SHP77 (cell line): ENCODE results near the gene KSR2.

Experiments used
- DNase-seq, 2 experiments: peaks; one replicate each; lab custom pipeline; 2025; lab: John Stamatoyannopoulos, UW

The KSR2 gene

GRCh38 chr12:117622741-117623140 is 346.0 kb downstream of the KSR2 start:
- DNase-seq: no peak

- DNase-seq: no peak
Observed at GRCh38 chr12:117622087-117622486, 346.7 kb downstream of the KSR2 start.

DNA sequence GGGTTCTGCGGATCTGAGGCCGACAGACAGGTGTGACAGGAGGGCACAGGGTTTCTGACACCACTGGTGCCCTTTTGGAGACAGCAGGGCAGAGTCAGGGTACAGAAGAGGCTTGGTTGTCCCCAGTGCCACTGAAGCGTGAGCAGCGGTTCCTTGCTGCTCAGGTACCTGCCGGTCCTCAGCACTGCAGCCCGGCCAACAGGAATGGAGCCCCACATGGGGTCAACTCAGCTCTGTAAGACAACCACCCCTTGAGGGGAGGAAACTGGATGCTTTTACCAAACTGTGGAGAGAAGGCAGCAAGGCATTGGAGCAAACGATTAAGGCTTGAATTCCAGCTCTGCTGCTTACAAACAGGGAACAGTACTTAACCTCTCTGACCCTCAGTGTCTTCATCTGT is 361.0 kb downstream of the KSR2 start:
- no peak for DNase-seq

- no peak for DNase-seq
Observed at GRCh38 chr12:117606945-117607344, 361.8 kb downstream of the KSR2 start.

GRCh38 chr12:117606024-117606423 is 362.8 kb downstream of the KSR2 start:
- no peak for DNase-seq

DNA sequence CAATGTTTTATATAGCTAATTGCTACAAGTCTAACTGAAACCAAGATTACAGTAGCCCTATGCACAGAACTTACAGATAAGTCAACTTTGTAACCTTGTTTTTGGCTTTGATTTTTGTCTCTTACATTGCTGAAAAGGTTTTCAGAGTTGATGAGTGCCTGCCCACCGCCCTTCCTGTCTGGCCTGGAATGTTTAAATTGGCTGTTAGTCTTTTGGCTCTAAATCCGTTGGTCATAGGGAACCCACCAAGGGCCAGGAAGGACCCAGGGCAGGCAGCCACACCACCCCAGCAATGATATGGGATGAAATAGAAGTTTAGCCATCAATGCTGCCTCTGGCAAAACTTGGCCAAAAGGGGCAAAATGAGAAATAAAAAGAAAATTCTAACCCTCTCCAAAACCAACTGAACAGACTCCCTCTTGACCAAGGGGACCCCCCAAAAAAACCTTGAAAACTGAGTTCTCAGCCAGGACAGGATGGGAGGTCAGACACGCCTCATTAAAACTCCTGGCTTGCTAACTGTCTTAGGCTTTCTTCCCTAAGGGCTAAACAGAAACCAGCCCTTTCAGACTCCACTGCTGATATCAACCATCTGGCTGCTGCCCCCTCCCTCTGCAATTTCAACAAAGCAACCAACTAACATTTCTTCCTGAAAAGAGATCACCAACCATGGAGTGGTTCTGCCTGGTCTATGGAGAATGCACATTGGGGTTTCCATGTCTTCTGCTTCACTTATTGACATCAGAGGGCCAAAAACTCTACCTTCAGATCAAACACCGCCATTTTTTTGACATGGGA is 365.3 kb downstream of the KSR2 start:
- no peak for DNase-seq

- DNase-seq: no peak
Observed at GRCh38 chr12:117599849-117600248, 368.9 kb downstream of the KSR2 start.

- peak; percentile 85 to 88 for DNase-seq
Observed at GRCh38 chr12:117596968-117597367, 371.8 kb downstream of the KSR2 start.

DNA sequence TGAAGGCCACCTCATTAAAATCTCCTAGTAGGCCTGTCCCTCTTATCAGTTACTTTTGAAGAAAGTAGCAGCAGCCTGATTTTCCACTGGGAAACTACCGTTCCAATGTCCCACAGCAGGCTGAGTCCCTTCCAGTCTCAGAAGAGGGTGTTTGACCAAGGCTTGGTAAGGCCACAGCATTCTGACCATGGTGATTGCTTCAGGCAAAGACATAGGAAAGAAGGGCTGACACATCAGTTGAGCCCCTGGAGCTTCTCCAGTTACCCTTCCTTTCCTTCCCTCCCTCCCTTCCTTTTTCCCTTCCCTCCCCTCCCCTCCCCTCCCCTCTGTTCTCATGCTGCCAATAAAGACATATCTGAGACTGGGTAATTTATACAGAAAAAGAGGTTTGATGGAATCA is 373.0 kb downstream of the KSR2 start:
- no peak for DNase-seq

GRCh38 chr12:117594481-117594880 is 374.3 kb downstream of the KSR2 start:
- no peak for DNase-seq

DNA sequence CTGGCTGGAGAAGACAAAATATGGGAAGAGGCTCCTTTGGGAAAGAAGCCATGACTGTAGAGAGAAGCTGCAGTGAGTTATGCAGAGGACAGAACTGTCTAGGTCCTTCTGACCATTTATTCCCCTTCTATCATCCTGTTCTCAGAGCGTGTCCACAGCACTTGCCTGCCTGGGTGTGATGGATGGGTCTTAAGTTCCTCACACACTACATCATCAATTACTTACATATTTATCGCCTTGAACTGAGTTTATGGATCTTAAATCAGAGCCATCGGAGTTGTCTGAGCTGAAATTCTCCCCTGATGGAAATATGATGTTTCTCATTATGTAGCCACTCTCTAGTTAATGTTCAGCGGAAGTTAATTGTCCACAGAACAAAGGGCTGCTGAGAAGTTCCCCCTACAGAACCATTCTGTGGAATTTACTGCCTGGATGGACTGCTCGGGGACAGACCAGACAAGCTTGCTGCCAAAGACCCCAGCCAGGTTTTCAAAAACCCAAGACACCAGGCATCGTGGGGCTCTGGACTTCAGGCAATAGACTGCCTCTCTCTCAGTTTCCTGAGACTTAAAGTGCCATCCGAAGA is 374.9 kb downstream of the KSR2 start:
- DNase-seq: no peak

DNA sequence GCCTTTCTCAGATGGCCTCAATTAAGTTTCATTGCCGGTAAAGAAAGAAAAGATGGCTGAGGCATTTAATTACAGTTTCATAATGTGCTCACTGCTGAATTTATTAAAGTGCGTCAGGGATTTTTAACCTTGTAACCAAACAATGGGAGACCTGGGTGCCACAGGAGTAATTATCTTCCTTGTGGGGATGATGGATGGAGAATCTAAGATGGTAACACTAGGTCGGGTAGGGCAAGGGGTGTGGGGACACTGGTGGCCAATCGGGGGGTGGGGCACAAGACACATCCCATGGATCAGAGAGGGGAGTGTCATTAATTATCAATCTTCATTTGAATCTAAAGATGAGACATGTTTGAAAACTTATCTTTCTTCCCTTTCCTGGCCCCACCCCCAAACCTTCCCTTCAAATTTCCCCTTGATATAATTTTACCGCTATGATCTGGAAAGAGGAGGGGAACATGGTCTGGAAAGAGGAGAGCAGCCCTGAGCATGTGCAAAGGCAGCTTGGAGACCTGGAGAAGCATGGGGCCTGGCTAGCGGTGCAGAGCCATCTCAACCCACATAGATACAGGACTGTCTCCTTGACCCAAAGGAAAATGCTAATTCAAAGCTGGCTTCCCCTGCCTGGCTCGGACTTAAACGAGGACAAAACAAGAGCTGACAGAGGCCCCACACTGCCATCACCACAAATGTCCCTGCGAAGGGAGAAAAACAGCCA is 376.0 kb downstream of the KSR2 start:
- no peak for DNase-seq

DNA sequence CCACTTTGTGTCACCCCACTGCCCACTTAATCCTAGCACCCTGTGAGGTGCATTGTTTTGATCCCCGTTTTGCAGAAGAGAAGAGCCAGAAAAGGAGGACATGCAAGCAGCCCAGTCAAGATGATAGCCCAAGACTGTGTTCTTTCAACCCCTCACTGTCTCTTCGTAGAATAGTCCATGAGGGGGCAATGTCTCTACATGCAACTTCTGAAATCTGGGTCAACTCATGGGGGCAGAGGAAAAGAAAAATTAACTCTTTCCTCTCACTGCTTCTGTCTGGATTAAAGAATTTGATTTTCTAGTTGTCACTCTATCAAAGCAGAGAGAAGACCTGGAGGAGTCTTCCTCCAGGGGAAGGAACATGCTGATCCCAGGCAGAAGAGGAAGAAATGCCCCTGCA is 377.8 kb downstream of the KSR2 start:
- DNase-seq: no peak

DNA sequence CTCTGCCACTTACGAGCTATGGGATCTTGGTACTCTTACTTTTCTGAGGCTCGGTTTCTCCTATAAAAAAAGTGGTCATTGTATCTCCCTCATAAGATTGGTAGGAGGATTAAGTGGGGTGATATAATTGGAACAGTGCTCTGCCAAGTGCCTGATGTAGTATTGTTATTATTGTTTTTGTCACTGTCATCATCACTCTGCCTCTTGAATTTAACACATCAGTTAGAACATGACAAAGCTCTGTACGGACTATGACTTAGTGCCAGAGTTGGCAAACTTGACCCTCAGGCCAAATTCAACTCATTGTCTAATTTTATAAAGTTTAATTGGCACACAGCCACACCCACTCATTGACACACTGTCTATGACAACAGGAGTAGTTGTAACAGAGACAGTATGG is 378.4 kb downstream of the KSR2 start:
- no peak for DNase-seq

DNA sequence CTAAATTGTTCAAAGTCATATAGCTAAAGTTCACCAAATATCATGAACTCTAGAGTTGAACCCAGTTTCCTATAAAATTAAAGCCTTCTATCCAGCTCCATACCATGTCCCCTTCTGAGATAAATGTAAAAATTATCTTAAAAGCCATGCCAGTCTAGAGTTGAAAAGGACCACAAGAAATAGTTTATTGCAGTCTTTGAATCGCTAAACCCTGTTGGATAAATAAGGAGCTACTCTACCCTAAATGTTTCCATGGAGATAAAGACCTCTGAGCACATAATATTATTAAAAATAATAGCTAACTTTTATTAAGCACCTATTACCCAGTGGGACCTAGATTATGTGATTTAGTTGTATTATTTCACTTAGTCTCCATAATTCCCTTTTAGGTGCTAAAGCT is 379.8 kb downstream of the KSR2 start:
- DNase-seq: no peak

- peak; percentile 51 to 58 for DNase-seq
Observed at GRCh38 chr12:117587631-117588287, 381.0 kb downstream of the KSR2 start.

GRCh38 chr12:117583677-117584225 is 385.0 kb downstream of the KSR2 start:
- DNase-seq: no peak

DNA sequence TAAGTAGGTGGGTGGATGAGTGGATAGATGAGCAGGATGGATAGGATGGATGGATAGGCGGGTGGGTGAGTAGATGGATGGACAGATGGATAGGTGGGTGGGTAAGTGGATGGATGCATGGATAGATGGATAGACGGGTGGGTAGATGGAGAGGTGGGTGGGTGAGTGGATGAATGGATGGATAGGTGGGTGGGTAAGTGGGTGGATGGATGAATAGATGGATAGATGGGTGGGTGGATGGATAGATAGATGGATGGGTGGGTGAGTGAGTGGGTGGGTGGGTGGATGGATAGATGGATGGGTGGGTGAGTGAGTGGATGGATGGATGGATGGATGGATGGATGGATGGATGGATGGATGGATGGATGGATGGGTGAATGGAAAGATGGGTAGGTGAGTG is 385.7 kb downstream of the KSR2 start:
- no peak for DNase-seq

GRCh38 chr12:117582135-117582784 is 386.5 kb downstream of the KSR2 start:
- DNase-seq: no peak

DNA sequence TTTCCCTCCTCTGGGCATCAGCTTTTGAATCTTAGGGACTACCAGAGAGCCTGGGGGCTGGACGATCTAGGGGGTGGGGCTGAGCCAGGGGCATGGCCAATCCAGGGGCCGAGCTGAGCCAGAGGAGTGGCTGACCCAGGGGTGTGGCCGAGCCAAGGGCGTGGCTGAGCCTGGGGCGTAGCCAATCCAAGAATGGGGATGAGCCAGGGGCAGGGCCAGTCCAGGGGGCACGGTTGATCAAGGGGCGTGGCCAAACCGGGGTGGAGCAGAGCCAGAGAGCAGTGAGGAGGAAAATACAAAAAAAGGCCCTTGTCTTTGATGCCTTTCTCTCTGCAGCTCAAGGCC is 388.1 kb downstream of the KSR2 start:
- DNase-seq: no peak

DNA sequence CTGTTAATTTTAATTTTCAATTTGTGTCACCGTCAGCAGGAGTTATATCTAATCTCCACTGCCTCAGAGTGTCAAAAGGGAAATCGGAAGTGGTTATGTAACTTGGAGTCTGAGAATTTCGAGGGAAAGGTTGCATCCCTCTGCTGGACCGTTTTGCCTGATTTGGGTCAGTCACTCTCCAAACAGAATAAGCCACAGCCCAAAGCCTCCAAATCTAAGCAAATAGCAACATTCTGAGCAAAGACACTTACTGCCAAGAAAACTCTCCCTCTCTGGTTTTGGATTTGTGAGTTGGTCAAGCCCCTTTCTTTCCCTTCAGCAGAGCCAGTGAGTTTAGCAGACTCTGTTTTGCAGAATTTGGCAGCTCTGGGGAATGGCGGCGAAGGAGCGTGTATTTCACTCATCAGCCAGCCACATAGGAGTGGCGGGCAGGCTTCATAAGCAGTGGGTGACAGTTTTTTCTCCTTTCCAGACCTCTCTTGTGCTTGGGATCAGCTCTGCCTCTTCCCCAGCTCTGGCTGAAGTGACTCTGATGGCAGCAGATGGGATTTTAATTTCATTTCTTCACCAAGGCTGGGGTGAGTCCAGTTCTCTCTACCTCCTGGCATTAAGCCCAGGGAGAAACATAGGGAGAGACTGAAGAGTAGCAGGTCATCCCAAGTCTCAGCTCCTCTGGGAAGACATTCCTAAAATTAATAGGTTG is 388.6 kb downstream of the KSR2 start:
- DNase-seq: no peak
